GM12873 (cell line): Measurements from ENCODE around the gene CFAP221.

Source experiments
- CTCF ChIP-seq: IDR thresholded peaks from 2 replicates; pipeline ENCODE4 v1.5.1; 2012; ENCODE audit warnings: low read depth, mild to moderate bottlenecking, moderate library complexity, low read length, control low read depth; ENCODE audit not compliant: insufficient read depth; ENCODE audit errors: missing control alignments

CFAP221 gene

GRCh38 chr2:119645173-119645855 is 101.1 kb downstream of the CFAP221 start:
- no peak for TF ChIP-seq CTCF

DNA sequence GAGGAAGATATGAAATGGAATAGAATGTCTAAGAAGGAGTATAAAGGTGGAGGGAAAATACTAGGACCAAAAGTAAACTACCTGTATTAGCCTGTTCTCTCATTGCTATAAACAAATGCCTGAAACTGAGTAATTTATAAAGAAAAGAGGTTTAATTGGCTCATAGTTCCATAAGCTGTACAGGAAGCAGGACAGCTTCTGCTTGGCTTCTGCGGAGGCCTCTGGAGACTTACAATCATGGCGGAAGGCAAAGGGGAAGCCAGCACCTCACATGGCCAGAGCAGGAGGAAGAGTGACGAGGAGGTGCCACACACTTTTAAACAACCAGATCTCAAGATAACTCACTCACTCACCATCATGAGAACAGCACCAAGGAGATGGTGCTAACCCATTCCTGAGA is 101.9 kb downstream of the CFAP221 start:
- TF ChIP-seq CTCF = no peak

- TF ChIP-seq CTCF = no peak
Measured at GRCh38 chr2:119647440-119648169, 103.4 kb downstream of the CFAP221 start.

GRCh38 chr2:119649364-119649917 is 105.2 kb downstream of the CFAP221 start:
- TF ChIP-seq CTCF = no peak

- TF ChIP-seq CTCF = no peak
Measured at GRCh38 chr2:119650206-119650605, 106.0 kb downstream of the CFAP221 start.

DNA sequence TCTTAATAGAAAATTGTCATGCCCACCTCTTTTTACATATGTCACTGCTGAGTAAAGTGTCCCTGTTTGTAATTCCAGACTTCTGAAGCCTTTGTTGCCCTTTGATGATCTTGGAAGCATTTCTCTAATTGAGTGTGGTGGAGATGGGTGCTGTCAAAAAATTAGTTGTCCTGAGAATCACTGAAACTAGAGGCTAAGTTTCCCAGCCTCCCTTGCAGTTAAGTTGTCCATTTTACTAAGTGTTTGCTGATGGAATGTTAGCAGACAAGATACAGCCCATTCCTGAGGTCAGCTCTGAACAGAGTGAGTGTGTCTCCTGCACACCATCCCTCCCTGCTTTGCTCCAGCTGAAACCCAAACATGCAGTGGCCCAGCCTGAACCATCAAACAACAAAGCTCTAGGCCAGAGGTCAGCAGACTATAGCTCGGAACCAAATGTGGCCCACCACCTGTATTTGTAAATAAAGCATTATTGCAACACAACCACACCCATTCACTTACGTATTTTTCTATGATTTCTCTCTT is 106.7 kb downstream of the CFAP221 start:
- no peak for TF ChIP-seq CTCF

DNA sequence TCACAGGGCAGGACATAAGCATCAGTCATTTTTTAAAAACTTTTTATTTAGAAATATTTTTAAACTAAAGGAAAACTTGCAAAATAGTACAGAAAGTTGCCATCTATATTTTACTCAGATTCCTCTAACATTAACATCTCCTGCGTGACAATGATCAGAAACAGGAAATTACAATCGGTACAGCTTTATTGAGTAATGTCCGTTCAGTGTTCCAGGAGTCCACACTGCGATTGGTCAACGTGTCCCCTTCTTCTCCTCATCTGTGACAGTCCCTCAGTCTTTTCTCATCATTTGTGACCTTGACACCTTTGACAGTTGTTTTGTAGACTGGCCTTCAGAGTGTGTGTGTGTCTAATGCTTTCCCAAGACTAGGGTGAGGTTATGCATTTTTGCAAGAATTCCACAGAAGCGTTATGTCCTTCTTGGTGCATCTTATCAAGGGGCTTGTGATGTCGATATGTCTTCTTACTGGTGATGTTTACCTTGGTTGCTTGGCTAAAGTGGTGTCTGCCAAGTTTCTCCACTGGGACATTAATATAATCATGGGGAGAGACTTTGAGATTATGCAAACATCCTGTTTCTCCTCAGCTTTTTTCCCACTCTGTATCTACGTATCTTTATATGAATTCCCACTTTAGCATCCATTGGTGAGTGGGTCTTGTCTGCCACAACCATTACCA is 113.4 kb downstream of the CFAP221 start:
- TF ChIP-seq CTCF = no peak
